Naive thymus-derived CD8-positive, alpha-beta T cell (primary cell): Measurements from ENCODE around the gene HTR4. TPM values are rescaled to one million over a fixed set of nuclear protein-coding genes. Genes with fewer than 3 reads are reported as not detected.

ENCODE experiments used
- ATAC-seq, 2 donors: fragments of 150-1000 bp; cut with Tn5 transposase in 1 of 2; sonication (Bioruptor Pico), chemical (Tn5 transposase) in 1 of 2; 1 replicate in 1 of 2; 2 replicates in 1 of 2; pipeline ENCODE4 v1.10.0; 2021; ENCODE audit warnings: mild to moderate bottlenecking in 2 of 2, moderate library complexity in 2 of 2
- POLR2A ChIA-PET: fragments of 350-600 bp; sonication (Branson Sonifier 250); formaldehyde crosslinking; loops from one replicate; lab custom pipeline; 2021; ENCODE audit warnings: antibody characterized with exemption; lab: Charles Lee
- DNase-seq, 10 donors: peaks; one replicate each; pipeline versions ENCODE4 v3.0.0 to v3.0.0-alpha.2; 2020 to 2022
- H3K27ac Mint-ChIP-seq, 10 donors: one replicate each; pipeline ENCODE4 v1.8.0; 2020 to 2022; ENCODE audit warnings: mild to moderate bottlenecking in 10 of 10, mixed read lengths in 10 of 10, moderate library complexity in 4 of 10, inconsistent platforms in 1 of 10
- H3K27me3 Mint-ChIP-seq, 5 donors: one replicate each; pipeline ENCODE4 v1.8.0; 2021 to 2022; ENCODE audit warnings: mixed read lengths in 5 of 5
- H3K36me3 Mint-ChIP-seq, 3 donors: one replicate each; pipeline ENCODE4 v1.8.0; 2020 to 2022; ENCODE audit warnings: mixed read lengths in 3 of 3, mild to moderate bottlenecking in 2 of 3, inconsistent platforms in 1 of 3
- H3K4me1 Mint-ChIP-seq, 4 donors: one replicate each; pipeline ENCODE4 v1.8.0; 2021 to 2022; ENCODE audit warnings: mixed read lengths in 4 of 4
- H3K4me3 Mint-ChIP-seq, 10 donors: one replicate each; pipeline ENCODE4 v1.8.0; 2020 to 2022; ENCODE audit warnings: mild to moderate bottlenecking in 10 of 10, mixed read lengths in 10 of 10, moderate library complexity in 6 of 10, inconsistent platforms in 1 of 10
- H3K9me3 Mint-ChIP-seq, 9 donors: one replicate each; pipeline ENCODE4 v1.8.0; 2020 to 2022; ENCODE audit warnings: mixed read lengths in 9 of 9, mild to moderate bottlenecking in 3 of 9, inconsistent platforms in 1 of 9, moderate library complexity in 1 of 9
- polyA plus RNA-seq, 3 donors: library from polyadenylated mRNA; unstranded; fragments of 300-500 nt; fragmentation: Illumina TruSeq; gene quantifications; one replicate each; pipeline ENCODE4 v1.2.3, GENCODE V29; 2021
- total RNA-seq, 8 experiments: library from RNA in 2 of 8; stranded (reverse) in 2 of 8; gene quantifications; one replicate each; pipeline ENCODE4 v1.2.3 and lab custom pipeline; 2021 to 2026

HTR4 gene, protein sequence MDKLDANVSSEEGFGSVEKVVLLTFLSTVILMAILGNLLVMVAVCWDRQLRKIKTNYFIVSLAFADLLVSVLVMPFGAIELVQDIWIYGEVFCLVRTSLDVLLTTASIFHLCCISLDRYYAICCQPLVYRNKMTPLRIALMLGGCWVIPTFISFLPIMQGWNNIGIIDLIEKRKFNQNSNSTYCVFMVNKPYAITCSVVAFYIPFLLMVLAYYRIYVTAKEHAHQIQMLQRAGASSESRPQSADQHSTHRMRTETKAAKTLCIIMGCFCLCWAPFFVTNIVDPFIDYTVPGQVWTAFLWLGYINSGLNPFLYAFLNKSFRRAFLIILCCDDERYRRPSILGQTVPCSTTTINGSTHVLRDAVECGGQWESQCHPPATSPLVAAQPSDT
- total RNA-seq (not detected), polyA plus RNA-seq (not detected), total RNA-seq (lab: John Stamatoyannopoulos, UW) (0 to 0.34 (median 0) reads per million in 6 experiments)

DNA sequence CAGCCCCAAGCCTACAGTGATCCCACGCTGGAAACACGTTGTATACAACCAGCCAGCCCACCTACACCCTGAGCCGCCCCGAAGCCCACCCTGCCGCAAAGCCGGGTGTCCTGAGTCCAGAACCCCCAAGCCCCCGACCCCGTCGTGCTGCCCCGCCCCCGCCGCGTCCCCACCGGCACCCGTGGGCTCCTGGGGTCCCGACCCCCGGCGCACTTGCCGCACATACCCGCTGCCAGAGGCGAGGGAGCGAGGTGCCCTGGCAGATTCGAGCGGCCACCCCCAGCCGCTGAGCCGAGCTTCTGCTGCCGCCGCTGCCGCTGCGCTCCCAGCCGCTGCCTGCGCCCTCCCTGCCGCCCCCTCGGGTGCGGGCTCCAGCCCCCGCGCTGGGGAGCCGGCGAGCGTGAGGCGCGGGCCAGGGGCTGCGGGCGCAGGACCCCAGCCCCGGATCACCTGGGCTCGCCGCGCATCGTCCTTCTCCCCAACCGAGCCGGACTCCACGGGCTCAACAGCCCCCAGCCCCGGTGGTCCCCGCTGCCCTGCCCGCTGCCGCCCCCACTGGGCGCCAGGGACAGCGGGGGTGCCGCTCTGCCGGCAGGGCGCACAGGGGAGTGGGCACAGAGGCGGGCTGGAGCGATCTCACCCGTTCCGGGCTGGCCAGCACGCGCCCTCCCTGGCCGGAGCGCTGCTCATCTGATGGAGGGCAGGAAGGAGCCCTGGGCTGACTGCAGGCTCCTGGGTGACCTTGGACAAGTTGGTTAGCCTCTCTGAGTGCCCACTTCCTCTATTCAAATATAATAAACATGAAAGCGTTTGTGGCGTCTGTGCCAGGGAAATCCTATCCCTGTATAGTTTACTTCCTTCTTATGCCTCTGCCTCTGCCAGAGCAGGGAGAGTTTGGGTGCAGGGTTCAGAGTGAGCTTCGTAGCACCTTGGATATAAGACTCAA lies at the start of gene HTR4:
Gene HTR4, minus strand, starts transcription at position 692 of the 946 bp plus-strand sequence. CDS start 17,513 bp downstream, outside the sequence.
- H3K27me3 Mint-ChIP-seq = peaks cover 36 to 54% (median 46%) of the 10 kb centered on the region in 5 donors
- DNase-seq = no peak
- POLR2A ChIA-PET = no interaction called here
- H3K4me3 Mint-ChIP-seq = no peak within 1 kb of the TSS
- H3K9me3 Mint-ChIP-seq = peaks cover 0 to 2% (median 0%) of the 10 kb centered on the region in 9 donors
- H3K4me1 Mint-ChIP-seq = peaks cover 0 to 6% (median 1%) of the 10 kb centered on the region in 4 donors
- no peaks in the 10 kb centered on the region for H3K36me3 Mint-ChIP-seq
- ATAC-seq = no peak
- no peak within 1 kb of the TSS for H3K27ac Mint-ChIP-seq

DNA sequence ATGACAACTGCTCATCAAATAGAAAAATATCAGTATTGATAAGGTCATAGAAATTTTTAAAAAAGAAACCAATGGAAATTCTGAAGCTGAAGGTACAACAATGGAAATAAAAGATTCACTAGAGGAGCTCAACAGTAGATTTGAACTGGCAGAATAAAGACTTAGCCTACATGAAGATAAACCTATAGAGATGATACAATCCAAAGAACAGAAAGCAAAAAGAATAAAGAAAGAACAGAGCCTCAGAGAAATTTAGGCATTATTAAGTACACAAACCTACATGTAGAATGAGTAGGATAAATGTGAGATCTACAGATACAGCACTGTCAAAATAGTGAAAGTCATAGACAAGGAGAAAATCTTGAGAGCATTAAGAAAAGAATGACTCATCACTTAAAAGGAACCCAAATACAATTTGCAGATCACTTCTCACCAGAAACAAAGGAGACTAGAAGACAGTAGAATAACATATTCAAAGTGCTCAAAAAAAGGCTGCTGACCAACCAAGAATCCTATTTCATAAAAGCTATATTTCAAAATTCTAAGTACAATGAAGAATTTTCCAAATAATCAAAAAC lies 47.8 kb upstream of the HTR4 start:
- no peaks in the 10 kb centered on the region for H3K4me1 Mint-ChIP-seq
- no peak for DNase-seq
- no peak overlapping the region for H3K27ac Mint-ChIP-seq
- POLR2A ChIA-PET = no interaction called here
- no peak for ATAC-seq
- peaks cover 0 to 5% (median 0%) of the 10 kb centered on the region in 3 donors for H3K36me3 Mint-ChIP-seq
- H3K9me3 Mint-ChIP-seq = peaks cover 4 to 20% (median 15%) of the 10 kb centered on the region in 9 donors
- no peak overlapping the region for H3K4me3 Mint-ChIP-seq
- H3K27me3 Mint-ChIP-seq = peaks cover 8 to 34% (median 23%) of the 10 kb centered on the region in 5 donors

DNA sequence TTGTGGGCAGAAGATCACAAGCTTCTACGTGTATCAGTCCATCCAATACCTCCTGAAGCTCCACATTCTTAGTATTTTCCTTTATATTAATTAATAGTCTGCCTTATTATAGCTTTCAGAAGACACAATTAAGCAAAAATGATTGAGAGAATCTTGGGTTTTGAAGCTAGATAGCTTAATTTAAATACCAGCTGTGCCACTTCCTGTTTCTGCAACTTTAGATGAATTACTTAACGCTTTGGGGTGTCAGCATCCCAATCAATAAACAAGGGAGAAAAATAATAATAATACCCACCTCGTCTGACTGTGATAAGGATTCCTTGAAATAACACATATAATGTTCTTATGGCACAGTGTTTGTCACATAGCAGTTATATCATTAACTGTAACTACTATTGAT lies 44.7 kb upstream of the HTR4 start:
- Mint-ChIP-seq H3K4me1 (no peaks in the 10 kb centered on the region), H3K27me3 (peaks cover 6 to 35% (median 23%) of the 10 kb centered on the region in 5 donors), H3K36me3 (peaks cover 0 to 5% (median 0%) of the 10 kb centered on the region in 3 donors), H3K27ac (no peak overlapping the region), H3K4me3 (no peak overlapping the region), H3K9me3 (peaks cover 4 to 20% (median 14%) of the 10 kb centered on the region in 9 donors)
- POLR2A ChIA-PET = no interaction called here
- no peak for DNase-seq
- no peak for ATAC-seq

DNA sequence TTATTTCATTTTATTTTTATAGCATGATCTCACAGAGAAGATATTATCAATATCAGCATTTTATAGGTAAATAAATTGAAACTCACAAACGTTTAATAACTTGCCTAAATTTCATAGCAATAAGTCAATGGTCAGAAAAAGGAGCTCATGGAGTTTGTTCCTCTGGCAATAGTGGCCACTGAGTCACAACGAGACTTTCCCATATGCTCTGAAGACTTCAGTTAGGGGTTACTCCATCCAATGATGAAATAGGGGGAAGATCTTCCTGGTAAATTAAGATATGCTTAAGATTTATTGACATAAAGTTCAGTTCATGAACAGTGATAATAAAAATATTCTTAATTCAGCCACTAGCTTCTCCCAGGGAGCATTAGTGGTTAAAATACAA lies 43.5 kb upstream of the HTR4 start:
- POLR2A ChIA-PET = no interaction called here
- DNase-seq (no peak), ATAC-seq (no peak)
- H3K9me3 Mint-ChIP-seq = peaks cover 4 to 16% (median 9%) of the 10 kb centered on the region in 9 donors
- H3K27me3 Mint-ChIP-seq = peaks cover 3 to 26% (median 12%) of the 10 kb centered on the region in 5 donors
- peaks cover 0 to 5% (median 0%) of the 10 kb centered on the region in 3 donors for H3K36me3 Mint-ChIP-seq
- H3K4me3 Mint-ChIP-seq = no peak overlapping the region
- H3K27ac Mint-ChIP-seq = no peak overlapping the region
- no peaks in the 10 kb centered on the region for H3K4me1 Mint-ChIP-seq

DNA sequence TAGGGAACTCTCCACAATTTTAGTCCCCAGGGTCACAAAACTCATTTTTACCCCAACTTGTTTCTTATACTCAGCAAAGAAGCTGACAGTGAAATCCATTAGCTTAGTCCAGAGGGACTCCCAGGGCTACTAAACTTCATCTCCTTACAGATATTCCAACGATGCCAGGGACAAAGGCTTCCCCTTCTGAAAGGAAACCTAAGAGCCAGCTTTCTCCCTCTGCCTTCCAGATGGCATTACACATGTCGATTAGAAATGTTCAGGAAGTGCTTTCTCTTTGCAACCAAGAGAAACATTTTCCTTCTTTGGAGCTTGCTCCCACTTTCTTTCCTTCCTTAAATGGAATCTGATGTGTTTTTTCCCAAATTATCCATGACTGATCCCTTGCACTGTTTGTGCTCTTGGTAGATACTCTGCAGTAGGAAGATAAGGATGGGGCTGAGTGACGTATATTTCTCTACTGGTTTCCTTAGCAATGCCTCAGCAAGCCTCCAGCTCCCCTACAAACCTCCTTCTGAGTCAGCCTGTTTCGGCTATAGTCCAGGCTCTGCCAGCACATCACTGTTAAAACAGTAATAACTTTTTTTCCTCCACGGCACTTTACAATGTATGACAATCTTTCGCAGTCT lies 43.0 kb upstream of the HTR4 start:
- POLR2A ChIA-PET = no interaction called here
- H3K27ac Mint-ChIP-seq = no peak overlapping the region
- H3K9me3 Mint-ChIP-seq = peaks cover 3 to 13% (median 8%) of the 10 kb centered on the region in 9 donors
- no peaks in the 10 kb centered on the region for H3K4me1 Mint-ChIP-seq
- H3K27me3 Mint-ChIP-seq = peaks cover 3 to 26% (median 12%) of the 10 kb centered on the region in 5 donors
- no peak overlapping the region for H3K4me3 Mint-ChIP-seq
- no peak for ATAC-seq
- DNase-seq = no peak
- H3K36me3 Mint-ChIP-seq = peaks cover 0 to 4% (median 0%) of the 10 kb centered on the region in 3 donors

DNA sequence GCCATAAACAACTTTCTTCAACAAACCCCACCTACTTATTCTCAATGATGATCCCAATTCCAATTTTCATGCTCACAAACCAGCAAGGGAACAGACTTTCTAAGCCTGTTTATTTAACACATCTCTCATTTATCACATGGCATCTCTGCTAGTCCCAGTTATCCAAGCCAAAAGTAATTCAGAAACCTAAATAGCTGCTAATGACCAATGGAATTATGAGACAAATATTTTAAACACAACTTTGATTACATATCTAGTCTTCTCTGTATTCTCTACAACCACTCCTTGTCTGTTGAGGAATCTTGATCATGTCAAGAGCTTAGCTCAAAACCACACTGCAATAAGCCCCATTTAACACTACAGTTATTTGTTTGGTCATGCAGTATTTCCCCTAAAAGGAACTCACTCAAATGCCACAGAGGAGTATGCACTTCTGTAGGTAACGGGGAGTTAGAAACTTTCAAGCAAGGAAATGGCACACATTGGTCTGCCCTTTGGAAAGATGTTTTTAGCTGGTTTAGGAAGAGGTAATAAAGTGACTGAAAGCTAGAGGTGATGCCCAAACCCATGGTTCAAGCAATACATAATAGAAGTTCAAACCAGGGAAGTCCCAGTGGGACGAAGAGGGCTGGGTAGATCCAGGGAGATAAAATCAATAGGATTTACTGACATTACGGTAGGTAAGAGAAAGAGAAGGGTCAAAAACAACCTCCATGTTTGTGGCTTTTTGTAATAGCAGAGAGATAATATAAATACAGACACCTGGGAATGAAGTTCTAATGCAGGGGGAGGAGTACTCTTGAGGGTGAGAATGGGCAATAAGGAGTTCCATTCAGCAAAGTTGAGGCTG lies 42.1 kb upstream of the HTR4 start:
- no peak overlapping the region for H3K27ac Mint-ChIP-seq
- ATAC-seq (no peak), DNase-seq (no peak)
- no peaks in the 10 kb centered on the region for H3K36me3 Mint-ChIP-seq
- peaks cover 3 to 28% (median 7%) of the 10 kb centered on the region in 5 donors for H3K27me3 Mint-ChIP-seq
- POLR2A ChIA-PET = no interaction called here
- no peaks in the 10 kb centered on the region for H3K4me1 Mint-ChIP-seq
- H3K9me3 Mint-ChIP-seq = peaks cover 0 to 4% (median 1%) of the 10 kb centered on the region in 9 donors
- no peak overlapping the region for H3K4me3 Mint-ChIP-seq

DNA sequence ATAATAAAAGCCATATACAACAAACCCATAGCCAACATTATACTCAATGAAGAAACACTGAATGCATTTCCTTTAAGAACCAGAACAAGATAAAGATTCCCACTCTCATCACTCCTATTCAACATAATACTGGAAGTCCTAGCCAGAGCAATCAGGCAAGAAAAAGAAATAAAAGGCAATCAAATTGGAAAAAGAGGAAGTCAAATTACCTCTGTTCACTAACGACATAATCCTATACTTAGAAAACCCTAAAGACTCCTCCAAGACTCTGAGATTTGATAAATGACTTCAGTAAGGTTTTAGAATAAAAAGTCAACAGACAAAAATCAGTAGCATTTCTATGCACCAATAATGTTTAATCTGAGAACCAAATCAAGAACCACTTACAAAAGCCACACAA lies 36.6 kb upstream of the HTR4 start:
- ATAC-seq (no peak), DNase-seq (no peak)
- H3K4me1 Mint-ChIP-seq = no peaks in the 10 kb centered on the region
- no peak overlapping the region for H3K4me3 Mint-ChIP-seq
- peaks cover 0 to 42% (median 17%) of the 10 kb centered on the region in 9 donors for H3K9me3 Mint-ChIP-seq
- H3K36me3 Mint-ChIP-seq = peaks cover 0 to 5% (median 2%) of the 10 kb centered on the region in 3 donors
- no peak overlapping the region for H3K27ac Mint-ChIP-seq
- peaks cover 0 to 27% (median 3%) of the 10 kb centered on the region in 5 donors for H3K27me3 Mint-ChIP-seq
- POLR2A ChIA-PET = no interaction called here

DNA sequence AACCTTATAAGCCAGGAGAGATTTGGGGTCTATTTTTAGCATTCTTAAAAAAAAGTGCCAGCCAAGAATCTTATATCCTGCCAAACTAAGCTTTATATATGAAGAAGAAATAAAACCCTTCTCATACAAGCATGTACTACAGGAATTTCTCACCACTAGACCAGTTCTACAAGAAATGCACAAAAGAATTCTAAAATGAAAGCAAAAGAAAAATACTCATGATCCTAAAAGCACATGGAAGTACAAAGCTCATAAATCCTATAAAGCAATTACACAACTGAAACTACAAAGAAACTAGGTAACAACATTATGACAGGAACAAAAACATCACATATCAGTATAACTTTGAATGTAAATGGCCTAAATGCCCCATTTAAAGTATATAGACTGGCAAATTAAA lies 34.5 kb upstream of the HTR4 start:
- Mint-ChIP-seq H3K9me3 (peaks cover 0 to 42% (median 17%) of the 10 kb centered on the region in 9 donors), H3K36me3 (peaks cover 0 to 5% (median 2%) of the 10 kb centered on the region in 3 donors), H3K27me3 (peaks cover 0 to 27% (median 3%) of the 10 kb centered on the region in 5 donors), H3K27ac (peak overlapping the region in 1 of 10 donors; percentile 13), H3K4me1 (no peaks in the 10 kb centered on the region), H3K4me3 (no peak overlapping the region)
- DNase-seq (no peak), ATAC-seq (no peak)
- POLR2A ChIA-PET = no interaction called here

DNA sequence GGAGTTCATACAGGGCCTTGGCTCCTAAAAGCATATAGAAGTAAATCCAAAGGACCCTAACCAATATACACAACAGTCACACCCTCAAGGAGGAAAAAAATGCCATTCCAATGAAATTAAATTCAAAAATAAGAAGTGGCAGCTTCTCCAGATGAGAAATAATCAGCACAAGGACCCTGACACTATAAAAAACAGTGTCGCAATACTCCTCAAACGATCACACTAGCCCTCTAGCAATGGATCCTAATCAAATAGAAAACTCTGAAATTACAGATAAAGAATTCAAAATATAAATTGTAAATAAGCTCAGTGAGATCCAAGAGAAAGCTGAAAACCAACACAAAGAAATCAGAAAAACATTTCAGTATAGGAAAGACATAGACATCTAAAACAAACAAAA lies 33.5 kb upstream of the HTR4 start:
- ATAC-seq (no peak), DNase-seq (no peak)
- H3K4me1 Mint-ChIP-seq = no peaks in the 10 kb centered on the region
- POLR2A ChIA-PET = no interaction called here
- no peak overlapping the region for H3K27ac Mint-ChIP-seq
- peaks cover 0 to 42% (median 17%) of the 10 kb centered on the region in 9 donors for H3K9me3 Mint-ChIP-seq
- peaks cover 4 to 34% (median 7%) of the 10 kb centered on the region in 5 donors for H3K27me3 Mint-ChIP-seq
- H3K4me3 Mint-ChIP-seq = no peak overlapping the region
- H3K36me3 Mint-ChIP-seq = peaks cover 0 to 5% (median 2%) of the 10 kb centered on the region in 3 donors

DNA sequence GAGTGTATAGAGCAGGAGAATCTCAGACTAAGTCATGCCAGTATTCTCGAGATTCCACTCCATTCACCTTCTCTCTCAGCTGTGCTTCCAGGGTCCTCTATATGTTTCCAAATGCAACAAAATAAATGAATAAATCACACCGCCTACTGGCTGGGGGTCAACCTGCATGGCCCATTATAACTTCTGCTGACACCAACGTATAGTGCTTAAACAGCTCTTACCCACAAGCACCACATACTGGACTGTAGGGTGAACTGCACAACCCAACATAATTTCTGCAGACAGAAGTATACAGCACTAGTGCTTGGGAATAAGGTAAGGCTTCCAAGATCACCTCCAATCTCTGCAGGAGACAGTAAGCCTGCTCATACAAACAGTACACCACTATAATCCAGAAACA lies 33.1 kb upstream of the HTR4 start:
- peaks cover 0 to 5% (median 2%) of the 10 kb centered on the region in 3 donors for H3K36me3 Mint-ChIP-seq
- peaks cover 0 to 42% (median 17%) of the 10 kb centered on the region in 9 donors for H3K9me3 Mint-ChIP-seq
- no peaks in the 10 kb centered on the region for H3K4me1 Mint-ChIP-seq
- POLR2A ChIA-PET = no interaction called here
- H3K27me3 Mint-ChIP-seq = peaks cover 4 to 39% (median 7%) of the 10 kb centered on the region in 5 donors
- DNase-seq (no peak), ATAC-seq (no peak)
- H3K27ac Mint-ChIP-seq = no peak overlapping the region
- no peak overlapping the region for H3K4me3 Mint-ChIP-seq

DNA sequence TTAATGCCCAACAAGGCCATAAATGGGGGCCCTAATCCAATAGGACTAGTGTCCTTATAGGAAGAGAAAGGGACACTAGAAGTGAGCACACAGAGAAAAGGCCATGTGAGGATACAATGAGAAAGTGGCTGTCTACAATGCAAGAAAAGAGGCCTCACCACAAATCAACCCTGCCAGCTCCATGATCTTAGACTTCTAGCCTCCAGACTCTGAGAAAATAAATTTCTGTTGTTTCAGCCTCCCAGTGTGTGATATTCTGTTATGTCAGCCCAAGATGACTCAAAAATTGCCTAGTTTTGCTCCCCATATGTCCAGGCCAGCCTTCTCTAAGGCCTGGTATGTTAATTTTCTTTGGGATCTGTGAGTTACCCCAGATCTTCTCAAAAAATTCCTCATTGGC lies 32.3 kb upstream of the HTR4 start:
- Mint-ChIP-seq H3K9me3 (peaks cover 0 to 42% (median 17%) of the 10 kb centered on the region in 9 donors), H3K36me3 (peaks cover 0 to 5% (median 2%) of the 10 kb centered on the region in 3 donors), H3K4me3 (no peak overlapping the region), H3K4me1 (no peaks in the 10 kb centered on the region), H3K27me3 (peaks cover 4 to 40% (median 7%) of the 10 kb centered on the region in 5 donors), H3K27ac (no peak overlapping the region)
- DNase-seq (no peak), ATAC-seq (no peak)
- POLR2A ChIA-PET = no interaction called here
